ENCODE data around the gene GRK4.

DNA sequence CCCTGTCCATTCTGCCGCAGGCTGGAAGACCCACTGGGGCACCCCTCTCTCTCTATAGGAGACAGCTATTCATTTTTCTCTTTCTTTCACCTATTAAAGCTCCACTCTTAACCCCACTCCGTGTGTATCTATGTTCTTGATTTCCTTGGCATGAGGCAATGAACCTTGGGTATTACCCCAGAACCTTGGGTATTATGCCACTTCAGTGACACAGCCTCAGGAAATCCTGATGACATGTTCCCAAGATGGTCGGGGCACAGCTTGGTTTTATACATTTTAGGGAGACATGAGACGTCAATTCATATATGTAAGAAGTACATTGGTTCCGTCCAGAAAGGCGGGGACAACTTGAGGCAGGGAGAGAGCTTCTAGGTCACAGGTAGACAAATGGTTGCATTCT is 97.6 kb downstream of the GRK4 start:
- TF ChIP-seq YBX1 (IDR thresholded peaks at IDR 0.05): no peak
- TF ChIP-seq, protein P1, sequence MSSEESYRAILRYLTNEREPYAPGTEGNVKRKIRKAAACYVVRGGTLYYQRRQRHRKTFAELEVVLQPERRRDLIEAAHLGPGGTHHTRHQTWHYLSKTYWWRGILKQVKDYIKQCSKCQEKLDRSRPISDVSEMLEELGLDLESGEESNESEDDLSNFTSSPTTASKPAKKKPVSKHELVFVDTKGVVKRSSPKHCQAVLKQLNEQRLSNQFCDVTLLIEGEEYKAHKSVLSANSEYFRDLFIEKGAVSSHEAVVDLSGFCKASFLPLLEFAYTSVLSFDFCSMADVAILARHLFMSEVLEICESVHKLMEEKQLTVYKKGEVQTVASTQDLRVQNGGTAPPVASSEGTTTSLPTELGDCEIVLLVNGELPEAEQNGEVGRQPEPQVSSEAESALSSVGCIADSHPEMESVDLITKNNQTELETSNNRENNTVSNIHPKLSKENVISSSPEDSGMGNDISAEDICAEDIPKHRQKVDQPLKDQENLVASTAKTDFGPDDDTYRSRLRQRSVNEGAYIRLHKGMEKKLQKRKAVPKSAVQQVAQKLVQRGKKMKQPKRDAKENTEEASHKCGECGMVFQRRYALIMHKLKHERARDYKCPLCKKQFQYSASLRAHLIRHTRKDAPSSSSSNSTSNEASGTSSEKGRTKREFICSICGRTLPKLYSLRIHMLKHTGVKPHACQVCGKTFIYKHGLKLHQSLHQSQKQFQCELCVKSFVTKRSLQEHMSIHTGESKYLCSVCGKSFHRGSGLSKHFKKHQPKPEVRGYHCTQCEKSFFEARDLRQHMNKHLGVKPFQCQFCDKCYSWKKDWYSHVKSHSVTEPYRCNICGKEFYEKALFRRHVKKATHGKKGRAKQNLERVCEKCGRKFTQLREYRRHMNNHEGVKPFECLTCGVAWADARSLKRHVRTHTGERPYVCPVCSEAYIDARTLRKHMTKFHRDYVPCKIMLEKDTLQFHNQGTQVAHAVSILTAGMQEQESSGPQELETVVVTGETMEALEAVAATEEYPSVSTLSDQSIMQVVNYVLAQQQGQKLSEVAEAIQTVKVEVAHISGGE (CRISPR knock-in tag; IDR thresholded peaks at IDR 0.05): no peak
- no peak for TF ChIP-seq CTCF (IDR thresholded peaks at IDR 0.05 in 2 of 3, conservative IDR thresholded peaks at IDR 0.05 in 1 of 3; ENCODE audit: control insufficient read depth in 2 of 3, extremely low read depth in 1 of 3, insufficient read depth in 1 of 3, low read depth in 3 of 3, low read length in 3 of 3)
- TF ChIP-seq ASH2L (IDR thresholded peaks at IDR 0.05; ENCODE audit: borderline replicate concordance, low read depth): no peak
- TF ChIP-seq RAD21 (IDR thresholded peaks at IDR 0.05; ENCODE audit: insufficient read depth, low read depth, low read length): no peak
- no peak for TF ChIP-seq JUNB (IDR thresholded peaks at IDR 0.05)
- TF ChIP-seq CREB1 (IDR thresholded peaks at IDR 0.05; ENCODE audit: low read depth): no peak
- no peak for TF ChIP-seq HDAC2 (IDR thresholded peaks at IDR 0.05)
- no peak for TF ChIP-seq MTA3 (IDR thresholded peaks at IDR 0.05; ENCODE audit: borderline replicate concordance, low read length)
- TF ChIP-seq PAX5 (IDR thresholded peaks at IDR 0.05; ENCODE audit: borderline replicate concordance, low read depth, low read length): no peak
- TF ChIP-seq HDAC6 (IDR thresholded peaks at IDR 0.05; ENCODE audit: unreplicated experiment): no peak
- no peak for TF ChIP-seq EZH2 (IDR thresholded peaks at IDR 0.05; ENCODE audit: borderline replicate concordance, control insufficient read depth, low read depth, low read length)
- TF ChIP-seq, protein P2, sequence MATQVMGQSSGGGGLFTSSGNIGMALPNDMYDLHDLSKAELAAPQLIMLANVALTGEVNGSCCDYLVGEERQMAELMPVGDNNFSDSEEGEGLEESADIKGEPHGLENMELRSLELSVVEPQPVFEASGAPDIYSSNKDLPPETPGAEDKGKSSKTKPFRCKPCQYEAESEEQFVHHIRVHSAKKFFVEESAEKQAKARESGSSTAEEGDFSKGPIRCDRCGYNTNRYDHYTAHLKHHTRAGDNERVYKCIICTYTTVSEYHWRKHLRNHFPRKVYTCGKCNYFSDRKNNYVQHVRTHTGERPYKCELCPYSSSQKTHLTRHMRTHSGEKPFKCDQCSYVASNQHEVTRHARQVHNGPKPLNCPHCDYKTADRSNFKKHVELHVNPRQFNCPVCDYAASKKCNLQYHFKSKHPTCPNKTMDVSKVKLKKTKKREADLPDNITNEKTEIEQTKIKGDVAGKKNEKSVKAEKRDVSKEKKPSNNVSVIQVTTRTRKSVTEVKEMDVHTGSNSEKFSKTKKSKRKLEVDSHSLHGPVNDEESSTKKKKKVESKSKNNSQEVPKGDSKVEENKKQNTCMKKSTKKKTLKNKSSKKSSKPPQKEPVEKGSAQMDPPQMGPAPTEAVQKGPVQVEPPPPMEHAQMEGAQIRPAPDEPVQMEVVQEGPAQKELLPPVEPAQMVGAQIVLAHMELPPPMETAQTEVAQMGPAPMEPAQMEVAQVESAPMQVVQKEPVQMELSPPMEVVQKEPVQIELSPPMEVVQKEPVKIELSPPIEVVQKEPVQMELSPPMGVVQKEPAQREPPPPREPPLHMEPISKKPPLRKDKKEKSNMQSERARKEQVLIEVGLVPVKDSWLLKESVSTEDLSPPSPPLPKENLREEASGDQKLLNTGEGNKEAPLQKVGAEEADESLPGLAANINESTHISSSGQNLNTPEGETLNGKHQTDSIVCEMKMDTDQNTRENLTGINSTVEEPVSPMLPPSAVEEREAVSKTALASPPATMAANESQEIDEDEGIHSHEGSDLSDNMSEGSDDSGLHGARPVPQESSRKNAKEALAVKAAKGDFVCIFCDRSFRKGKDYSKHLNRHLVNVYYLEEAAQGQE (IDR thresholded peaks at IDR 0.05; ENCODE audit: low read depth, low read length): no peak
- TF ChIP-seq, protein P3, sequence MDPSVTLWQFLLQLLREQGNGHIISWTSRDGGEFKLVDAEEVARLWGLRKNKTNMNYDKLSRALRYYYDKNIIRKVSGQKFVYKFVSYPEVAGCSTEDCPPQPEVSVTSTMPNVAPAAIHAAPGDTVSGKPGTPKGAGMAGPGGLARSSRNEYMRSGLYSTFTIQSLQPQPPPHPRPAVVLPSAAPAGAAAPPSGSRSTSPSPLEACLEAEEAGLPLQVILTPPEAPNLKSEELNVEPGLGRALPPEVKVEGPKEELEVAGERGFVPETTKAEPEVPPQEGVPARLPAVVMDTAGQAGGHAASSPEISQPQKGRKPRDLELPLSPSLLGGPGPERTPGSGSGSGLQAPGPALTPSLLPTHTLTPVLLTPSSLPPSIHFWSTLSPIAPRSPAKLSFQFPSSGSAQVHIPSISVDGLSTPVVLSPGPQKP (IDR thresholded peaks at IDR 0.05; ENCODE audit: low read depth, low read length): no peak
